ENCODE data around the gene SOX8.
A peak's percentile ranks its signal among the peaks of the same experiment; 100 is the strongest.

SOX8 gene

DNA sequence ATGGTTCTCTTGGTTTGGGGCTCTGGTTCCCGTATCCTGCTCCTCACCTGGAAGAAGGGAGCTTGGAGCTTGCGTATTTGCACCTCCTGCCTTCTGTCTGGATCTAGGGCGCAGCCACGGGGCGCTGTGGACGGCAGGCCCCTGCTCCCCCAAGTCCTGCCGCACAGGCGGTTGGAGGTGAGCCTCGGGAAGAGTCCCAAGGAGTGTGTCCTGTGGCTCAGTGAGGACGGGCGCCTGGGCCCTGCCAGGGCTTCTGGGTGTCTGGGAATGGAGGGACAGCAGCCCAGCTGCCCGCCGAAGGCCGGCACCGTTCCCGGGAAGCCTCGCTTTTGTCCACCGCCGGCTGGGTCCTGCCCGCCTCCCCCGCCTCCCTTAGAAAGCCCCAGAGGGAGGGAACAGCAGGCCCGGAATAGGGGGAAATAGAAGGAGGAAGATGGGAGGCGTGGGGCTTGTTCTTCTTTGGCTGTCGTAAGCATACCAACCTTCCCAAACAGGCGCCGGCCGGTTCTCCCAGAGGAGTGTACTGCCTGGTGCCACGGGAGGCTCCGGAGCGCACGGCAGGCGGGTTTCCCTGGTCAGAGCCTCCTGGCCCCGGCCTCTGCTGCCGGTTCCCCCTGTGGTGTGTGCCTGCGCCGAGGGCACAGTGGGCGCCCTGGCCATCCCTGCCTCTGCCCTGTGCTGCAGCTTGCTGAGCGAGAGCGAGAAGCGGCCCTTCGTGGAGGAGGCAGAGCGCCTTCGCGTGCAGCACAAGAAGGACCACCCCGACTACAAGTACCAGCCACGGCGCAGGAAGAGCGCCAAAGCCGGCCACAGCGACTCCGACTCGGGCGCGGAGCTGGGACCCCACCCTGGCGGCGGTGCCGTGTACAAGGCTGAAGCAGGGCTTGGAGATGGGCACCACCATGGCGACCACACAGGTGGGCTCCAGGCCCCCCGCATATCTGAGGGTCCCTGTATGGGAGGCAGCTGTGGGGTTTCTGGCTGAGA is 1.8 kb downstream of the SOX8 start:
- H3K4me3 ChIP-seq (ENCODE audit: low read length): peak overlapping the region; percentile 58
- TF ChIP-seq, protein P1, sequence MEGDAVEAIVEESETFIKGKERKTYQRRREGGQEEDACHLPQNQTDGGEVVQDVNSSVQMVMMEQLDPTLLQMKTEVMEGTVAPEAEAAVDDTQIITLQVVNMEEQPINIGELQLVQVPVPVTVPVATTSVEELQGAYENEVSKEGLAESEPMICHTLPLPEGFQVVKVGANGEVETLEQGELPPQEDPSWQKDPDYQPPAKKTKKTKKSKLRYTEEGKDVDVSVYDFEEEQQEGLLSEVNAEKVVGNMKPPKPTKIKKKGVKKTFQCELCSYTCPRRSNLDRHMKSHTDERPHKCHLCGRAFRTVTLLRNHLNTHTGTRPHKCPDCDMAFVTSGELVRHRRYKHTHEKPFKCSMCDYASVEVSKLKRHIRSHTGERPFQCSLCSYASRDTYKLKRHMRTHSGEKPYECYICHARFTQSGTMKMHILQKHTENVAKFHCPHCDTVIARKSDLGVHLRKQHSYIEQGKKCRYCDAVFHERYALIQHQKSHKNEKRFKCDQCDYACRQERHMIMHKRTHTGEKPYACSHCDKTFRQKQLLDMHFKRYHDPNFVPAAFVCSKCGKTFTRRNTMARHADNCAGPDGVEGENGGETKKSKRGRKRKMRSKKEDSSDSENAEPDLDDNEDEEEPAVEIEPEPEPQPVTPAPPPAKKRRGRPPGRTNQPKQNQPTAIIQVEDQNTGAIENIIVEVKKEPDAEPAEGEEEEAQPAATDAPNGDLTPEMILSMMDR (conservative IDR thresholded peaks at IDR 0.05; ENCODE audit: low read depth, low read length): no peak
- no peak for DNase-seq (ENCODE audit: low read depth)

DNA sequence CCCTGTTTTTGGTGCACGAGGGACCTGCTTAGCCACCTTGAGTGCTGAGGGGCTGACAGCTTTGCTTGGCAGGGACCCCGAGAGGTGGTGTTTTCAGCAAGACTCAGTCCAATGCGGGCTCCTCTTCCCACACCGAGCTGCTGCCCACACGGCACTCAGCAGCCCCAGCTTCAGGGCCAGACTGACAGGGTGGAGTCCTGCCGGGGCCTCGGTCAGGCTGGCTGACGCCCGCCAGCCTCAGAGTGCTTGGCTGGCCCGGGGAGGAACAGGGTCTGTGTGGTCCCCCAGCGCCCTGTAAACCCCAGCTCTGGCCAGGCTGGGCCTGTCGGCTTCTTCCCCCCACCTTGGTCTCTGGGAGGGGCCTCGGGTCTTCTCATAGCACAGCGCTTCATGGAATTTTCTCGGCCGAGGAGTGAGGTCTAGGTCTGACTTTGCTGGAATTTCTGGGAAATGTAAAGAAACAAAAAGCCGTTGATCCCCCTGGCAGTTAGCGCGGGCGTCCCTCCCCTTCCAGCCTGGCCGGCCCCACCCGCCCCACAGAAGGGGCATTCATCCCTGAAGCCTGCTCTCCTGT is 2.6 kb downstream of the SOX8 start:
- no peak for DNase-seq (ENCODE audit: low read depth)
- TF ChIP-seq, protein P1 (conservative IDR thresholded peaks at IDR 0.05; ENCODE audit: low read depth, low read length): no peak
- H3K4me3 ChIP-seq (ENCODE audit: low read length): peak overlapping the region; percentile 58

DNA sequence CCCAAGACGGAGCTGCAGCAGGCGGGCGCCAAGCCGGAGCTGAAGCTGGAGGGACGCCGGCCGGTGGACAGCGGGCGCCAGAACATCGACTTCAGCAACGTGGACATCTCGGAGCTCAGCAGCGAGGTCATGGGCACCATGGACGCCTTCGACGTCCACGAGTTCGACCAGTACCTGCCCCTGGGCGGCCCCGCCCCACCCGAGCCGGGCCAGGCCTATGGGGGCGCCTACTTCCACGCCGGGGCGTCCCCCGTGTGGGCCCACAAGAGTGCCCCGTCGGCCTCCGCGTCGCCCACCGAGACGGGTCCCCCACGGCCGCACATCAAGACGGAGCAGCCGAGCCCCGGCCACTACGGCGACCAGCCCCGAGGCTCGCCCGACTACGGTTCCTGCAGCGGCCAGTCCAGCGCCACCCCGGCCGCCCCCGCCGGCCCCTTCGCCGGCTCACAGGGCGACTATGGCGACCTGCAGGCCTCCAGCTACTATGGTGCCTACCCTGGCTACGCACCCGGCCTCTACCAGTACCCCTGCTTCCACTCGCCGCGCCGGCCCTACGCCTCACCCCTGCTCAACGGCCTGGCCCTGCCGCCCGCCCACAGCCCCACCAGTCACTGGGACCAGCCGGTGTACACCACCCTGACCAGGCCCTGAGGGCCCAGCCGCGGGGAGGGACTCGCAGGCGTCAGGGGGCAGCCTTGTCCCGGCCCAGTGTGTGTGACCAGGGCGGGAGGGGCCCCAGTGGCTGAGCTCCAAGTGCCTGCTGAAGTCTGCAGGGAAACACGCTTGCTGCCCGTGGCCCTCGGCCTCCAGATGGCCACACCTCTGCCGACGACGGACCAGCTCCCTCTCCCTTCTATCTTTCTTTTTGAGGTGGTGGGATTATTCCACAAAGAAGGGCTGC is 3.4 kb downstream of the SOX8 start:
- DNase-seq (ENCODE audit: low read depth): no peak
- H3K4me3 ChIP-seq (ENCODE audit: low read length): no peak overlapping the region
- TF ChIP-seq, protein P1 (conservative IDR thresholded peaks at IDR 0.05; ENCODE audit: low read depth, low read length): no peak

DNA sequence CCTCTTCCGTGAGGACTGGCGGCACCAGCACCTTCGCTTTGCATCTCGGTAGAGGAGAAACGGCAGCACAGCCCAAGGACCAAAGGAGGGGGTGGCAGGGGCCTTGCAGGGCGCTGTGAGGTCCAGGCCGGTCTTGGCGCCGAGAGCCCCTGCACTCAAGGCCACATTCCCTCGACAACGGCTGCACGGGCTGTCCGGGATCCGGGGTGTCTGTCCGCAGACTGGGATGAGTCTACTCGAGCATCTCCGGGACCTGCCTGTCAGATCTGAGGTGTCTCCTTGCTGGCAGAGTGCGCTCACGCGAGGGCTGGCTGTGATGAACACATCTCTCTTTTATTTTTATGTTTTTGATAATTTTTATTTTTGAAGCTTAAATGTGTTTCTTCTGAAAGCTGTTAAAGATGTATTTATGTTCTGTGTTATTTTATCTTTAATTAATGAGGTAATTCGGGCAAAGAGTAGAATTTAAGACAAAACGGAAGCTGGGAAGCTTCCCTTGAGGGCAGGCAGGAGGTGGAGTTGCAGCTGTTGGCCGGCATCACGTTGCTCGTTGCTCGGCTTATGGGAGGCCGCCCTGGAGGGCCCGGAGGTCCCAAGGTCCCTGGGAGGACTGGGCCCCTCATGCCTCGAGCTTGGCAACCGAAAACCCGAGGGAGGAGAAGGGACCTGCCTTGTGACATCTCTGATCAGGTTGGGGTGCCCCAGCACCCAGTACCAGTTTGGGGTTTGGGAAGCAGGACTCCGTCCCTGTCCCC is 4.3 kb downstream of the SOX8 start:
- DNase-seq (ENCODE audit: low read depth): no peak
- H3K4me3 ChIP-seq (ENCODE audit: low read length): no peak overlapping the region
- TF ChIP-seq, protein P1 (conservative IDR thresholded peaks at IDR 0.05; ENCODE audit: low read depth, low read length): no peak

DNA sequence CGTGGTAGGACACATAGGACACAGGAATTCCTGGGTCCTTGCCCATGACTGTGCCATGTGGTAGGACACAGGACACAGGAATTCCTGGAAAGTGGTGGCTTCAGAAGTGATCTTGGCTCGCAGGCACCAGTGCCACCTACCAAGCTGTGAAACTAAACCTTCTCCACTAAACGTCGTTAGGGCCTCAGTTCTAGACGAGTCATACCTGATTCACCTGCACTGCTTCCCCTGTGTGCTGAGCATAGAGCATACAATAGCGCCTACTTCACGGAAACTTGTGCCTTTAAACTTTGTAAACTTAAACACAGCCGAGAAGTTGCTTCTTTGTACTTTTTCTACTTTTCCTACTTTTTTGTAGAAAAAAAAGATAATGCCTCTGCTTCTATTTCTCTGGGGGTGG is 4.8 kb downstream of the SOX8 start:
- H3K4me3 ChIP-seq (ENCODE audit: low read length): no peak overlapping the region
- TF ChIP-seq, protein P1 (conservative IDR thresholded peaks at IDR 0.05; ENCODE audit: low read depth, low read length): no peak
- no peak for DNase-seq (ENCODE audit: low read depth)

DNA sequence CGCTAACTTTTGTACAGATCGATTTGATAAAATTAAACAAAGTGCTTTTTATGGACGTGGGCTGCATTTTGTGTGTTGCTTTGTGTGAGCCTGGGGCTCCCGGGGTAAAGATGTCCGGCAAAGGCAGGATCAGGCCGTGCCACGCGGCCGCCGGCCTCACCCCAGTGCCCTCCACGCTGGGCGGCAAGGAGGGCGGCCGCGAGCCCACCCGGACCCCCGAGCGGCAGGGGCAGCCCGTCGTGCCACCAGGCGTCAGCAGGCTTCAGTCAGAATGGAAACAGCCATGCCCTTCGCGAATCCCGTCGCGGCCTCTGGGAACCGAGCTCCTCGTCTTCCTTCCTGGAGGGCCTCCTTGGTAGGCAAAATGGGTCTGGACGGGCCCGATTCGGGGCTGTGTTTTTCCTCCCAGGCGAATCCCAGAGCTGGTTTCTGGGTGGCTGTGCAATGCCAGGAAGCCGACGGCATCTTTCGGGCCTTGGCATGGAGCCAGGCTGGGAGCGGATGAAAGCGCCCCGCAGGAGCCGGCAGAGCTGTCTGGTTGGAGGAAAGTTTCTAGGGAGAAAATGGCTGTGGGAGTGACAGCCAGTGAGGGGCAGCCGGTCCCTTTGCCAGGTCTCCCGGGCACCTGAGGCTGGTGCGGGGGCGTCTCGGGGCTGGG is 5.5 kb downstream of the SOX8 start:
- DNase-seq (ENCODE audit: low read depth): no peak
- TF ChIP-seq, protein P1 (conservative IDR thresholded peaks at IDR 0.05; ENCODE audit: low read depth, low read length): no peak
- no peak overlapping the region for H3K4me3 ChIP-seq (ENCODE audit: low read length)

Data from retinal pigment epithelial cell (primary cell).